Subcutaneous adipose tissue (tissue), 4 donors: ENCODE data around the gene SQOR. TPM values are rescaled to one million over a fixed set of nuclear protein-coding genes. Genes with fewer than 3 reads are reported as not detected.

Experiments
- total RNA-seq, 4 donors: library from RNA; depleted of rRNA; stranded (reverse); fragments of >200 nt; gene quantifications; one replicate each; pipeline ENCODE4 v1.1.0, GENCODE V29; 2016
- TF ChIP-seq, protein P1 (sequence below): fragments of 450-650 bp; IDR thresholded peaks from one replicate; pipeline ENCODE4 v1.5.1; 2016; ENCODE audit warnings: low read depth, mild to moderate bottlenecking, control low read depth, antibody characterized with exemption, moderate library complexity

The SQOR gene
- total RNA-seq, 4 donors from 2014 or later = 43.7 to 97.2 (median 67.3) TPM

DNA sequence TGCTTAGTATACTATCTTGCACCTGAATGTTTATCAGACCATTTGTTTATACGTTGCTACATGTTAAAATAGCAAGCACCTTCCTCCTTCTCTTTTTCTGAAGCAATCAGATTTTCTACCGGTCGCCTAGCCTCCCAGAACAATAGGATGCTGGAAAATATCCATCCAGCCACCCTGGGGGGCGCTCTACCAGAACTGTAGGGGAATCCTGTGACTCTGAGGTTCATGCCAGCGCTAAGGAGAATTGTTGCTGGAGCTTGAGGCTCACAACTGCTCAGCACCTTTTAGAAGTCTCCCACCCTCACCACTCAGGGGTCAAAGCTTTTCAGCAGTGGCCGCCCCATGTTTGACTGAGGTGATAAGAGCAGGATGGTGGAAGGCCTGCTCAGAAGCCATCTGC lies 27.5 kb downstream of the SQOR start:
- TF ChIP-seq, protein P1, sequence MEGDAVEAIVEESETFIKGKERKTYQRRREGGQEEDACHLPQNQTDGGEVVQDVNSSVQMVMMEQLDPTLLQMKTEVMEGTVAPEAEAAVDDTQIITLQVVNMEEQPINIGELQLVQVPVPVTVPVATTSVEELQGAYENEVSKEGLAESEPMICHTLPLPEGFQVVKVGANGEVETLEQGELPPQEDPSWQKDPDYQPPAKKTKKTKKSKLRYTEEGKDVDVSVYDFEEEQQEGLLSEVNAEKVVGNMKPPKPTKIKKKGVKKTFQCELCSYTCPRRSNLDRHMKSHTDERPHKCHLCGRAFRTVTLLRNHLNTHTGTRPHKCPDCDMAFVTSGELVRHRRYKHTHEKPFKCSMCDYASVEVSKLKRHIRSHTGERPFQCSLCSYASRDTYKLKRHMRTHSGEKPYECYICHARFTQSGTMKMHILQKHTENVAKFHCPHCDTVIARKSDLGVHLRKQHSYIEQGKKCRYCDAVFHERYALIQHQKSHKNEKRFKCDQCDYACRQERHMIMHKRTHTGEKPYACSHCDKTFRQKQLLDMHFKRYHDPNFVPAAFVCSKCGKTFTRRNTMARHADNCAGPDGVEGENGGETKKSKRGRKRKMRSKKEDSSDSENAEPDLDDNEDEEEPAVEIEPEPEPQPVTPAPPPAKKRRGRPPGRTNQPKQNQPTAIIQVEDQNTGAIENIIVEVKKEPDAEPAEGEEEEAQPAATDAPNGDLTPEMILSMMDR = no peak

DNA sequence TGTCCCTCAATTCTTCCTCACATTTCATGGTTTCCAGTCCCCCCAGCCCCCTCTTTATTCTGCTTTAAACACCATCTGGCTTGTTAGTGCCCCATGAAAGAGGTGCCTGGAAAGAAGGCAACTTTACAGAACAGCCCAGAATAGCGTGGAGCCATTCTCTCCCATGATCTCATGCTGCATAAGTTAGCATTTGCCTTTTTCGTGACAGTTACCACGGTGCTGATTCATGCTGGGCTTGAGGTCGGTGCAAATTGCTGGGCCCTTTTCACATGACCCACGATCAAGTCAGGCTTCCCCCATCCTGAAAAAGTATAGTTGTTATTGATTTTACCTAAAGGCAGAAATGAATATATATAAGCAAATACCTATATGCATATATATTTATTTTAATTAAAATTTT lies 29.6 kb downstream of the SQOR start:
- TF ChIP-seq, protein P1 = no peak

DNA sequence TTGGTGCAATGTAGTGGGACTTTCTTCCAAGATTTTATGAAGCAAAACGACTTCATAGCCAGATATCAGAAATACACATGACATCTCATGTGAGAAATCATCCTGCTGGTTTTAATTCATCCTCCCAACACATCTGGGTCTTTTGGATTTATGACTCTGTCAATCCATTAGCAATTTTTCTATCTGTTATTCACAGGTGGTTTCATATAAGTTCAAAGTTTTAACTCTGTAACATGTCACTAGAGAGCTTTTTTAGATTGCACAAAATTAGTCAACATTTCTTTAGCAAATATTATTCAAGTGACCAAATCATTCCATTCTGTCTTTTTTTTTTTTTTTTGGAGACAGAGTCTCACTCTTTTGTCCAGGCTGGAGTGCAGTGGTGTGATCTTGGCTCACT lies 30.4 kb downstream of the SQOR start:
- TF ChIP-seq, protein P1 = no peak

DNA sequence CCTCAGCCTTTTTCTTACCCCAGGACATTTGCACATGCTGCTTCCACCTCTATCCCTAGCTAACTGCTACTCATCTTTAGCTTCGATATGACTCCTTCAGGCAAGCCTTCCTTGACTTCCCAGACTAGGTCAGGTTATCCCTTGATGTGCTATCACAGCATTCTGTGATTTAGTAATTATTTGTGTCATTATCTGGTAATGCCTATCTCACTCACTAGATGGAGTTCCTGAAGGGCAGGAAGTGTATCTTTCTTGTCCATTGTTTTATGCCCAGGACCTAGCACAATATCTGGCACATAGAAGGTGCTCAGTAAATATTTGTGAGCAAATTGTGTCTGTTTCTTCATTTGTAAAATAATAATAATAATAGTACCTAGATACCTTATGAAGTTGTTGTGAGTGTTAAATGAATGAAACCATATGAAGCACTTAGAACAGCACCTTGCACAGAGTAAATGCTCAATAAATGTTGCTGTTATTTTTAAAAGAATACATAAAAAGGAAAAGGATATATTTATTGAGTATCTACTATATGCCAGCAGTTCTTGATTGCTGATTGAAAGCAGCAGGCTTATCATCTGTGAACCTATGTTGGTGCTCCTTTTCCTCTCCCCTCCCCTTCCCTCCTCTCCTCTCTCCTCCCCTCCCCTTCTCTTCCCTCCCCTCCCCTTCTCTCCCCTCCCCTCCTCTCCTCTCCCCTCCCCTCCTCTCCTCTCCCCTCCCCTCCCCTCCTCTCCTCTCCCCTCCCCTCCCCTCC lies 31.5 kb downstream of the SQOR start:
- TF ChIP-seq, protein P1 = no peak

DNA sequence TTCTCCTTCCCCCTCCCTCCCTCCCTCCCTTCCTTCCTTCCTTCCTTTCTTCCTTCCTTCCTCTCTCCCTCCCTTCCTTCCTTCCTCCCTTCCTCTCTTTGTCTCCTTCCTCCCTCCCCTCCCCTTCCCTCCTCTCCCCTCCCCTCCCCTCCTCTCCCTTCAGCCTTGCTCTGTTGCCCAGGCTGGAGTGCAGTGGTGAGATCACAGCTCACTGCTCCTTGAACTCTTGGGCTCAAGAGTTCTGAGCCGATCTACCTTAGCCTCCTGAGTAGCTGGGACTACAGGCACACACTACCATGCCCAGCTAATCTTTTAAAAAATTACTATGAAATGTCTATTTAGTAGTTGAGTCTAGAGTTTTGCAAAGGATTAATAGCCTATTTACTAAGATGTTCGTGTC lies 32.2 kb downstream of the SQOR start:
- TF ChIP-seq, protein P1 = no peak

DNA sequence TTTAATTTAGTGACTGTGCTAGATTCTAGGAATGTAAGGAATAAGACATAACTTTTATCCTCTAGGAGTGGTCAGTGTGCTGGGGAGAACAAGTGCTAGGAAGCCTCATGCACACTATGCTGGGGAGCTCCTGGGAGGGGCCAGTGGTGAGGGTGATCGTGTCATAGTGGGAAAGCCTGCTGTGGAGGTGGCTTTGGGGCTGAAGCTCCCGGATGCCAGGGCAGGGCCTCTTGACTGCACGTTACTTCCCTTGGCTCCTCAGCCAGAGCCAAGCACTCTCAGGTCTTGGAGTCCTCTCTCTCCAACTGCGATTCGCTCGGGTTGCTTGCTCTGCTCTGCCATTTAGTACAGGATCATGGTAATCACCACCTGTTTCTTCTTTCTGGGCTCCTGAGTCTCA lies 33.6 kb downstream of the SQOR start:
- TF ChIP-seq, protein P1 = no peak

DNA sequence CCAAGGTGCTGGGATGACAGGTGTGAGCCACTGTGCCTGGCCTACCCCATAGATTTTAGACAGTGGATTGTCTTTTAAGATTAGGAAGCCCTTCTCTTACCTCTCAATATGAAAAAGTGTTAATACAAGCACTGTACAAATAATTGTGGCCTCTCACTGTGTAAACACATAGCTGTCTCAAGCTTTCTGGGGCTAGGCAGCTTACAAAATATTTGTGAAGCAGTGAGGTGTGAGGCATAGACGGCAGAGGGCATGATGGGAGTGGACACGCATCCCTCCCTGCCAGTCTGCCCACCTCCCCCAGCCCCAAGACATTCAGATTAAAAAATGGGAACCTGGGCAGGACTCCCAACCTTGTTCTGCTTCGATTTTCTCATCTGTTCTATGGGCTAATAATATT lies 34.6 kb downstream of the SQOR start:
- TF ChIP-seq, protein P1 = no peak
